H1 (cell line): ENCODE results near the gene CEP95. TPM values are rescaled to one million over a fixed set of nuclear protein-coding genes. Genes with fewer than 3 reads are reported as not detected.

Experiments
- CEBPB ChIP-seq: IDR thresholded peaks from 2 replicates; pipeline ENCODE4 v1.6.1; 2012; ENCODE audit warnings: low read depth, low read length
- CHD1 ChIP-seq: IDR thresholded peaks from 2 replicates; pipeline ENCODE4 v1.6.1; 2012; ENCODE audit warnings: low read depth, low read length, improper control_type of control experiment
- CTBP2 ChIP-seq: IDR thresholded peaks from 2 replicates; pipeline ENCODE4 v1.7.0; 2011; ENCODE audit warnings: borderline replicate concordance, mild to moderate bottlenecking, moderate library complexity, mixed read lengths, low read length; ENCODE audit not compliant: insufficient read depth, insufficient read length
- HDAC6 ChIP-seq: IDR thresholded peaks from one replicate; pipeline ENCODE4 v1.7.1; 2012; ENCODE audit warnings: low read depth, mild to moderate bottlenecking, inconsistent platforms, low read length, moderate library complexity
- SRF ChIP-seq: IDR thresholded peaks from 2 replicates; pipeline ENCODE4 v1.6.1; 2011; ENCODE audit warnings: mild to moderate bottlenecking, low read depth, low read length, moderate library complexity
- TBP ChIP-seq: IDR thresholded peaks from 2 replicates; pipeline ENCODE4 v1.6.1; 2011; ENCODE audit warnings: low read depth, low read length, improper control_type of control experiment
- YY1 ChIP-seq: IDR thresholded peaks from 2 replicates; pipeline ENCODE4 v1.6.1; 2011; ENCODE audit warnings: low read depth, mild to moderate bottlenecking, low read length
- polyA plus RNA-seq, 7 experiments: library from polyadenylated mRNA; depleted of rRNA in 3 of 7; stranded (reverse) in 5 of 7; unstranded in 2 of 7; fragments of >200 nt in 5 of 7; fragments of 200-250 nt in 2 of 7; gene quantifications; 1 replicate in 5 of 7; 2 replicates in 1 of 7; 4 replicates in 1 of 7; pipeline versions ENCODE4 v1.2.1 to v1.2.3, GENCODE V29; 2011 to 2013; ENCODE audit warnings: missing spikeins in 2 of 7, mixed read lengths in 2 of 7
- total RNA-seq: library from RNA; stranded (reverse); fragmentation: NEBNext Ultra II Directional; extraction: Animal tissue kit (Norgen Biotek cat#: 25700); gene quantifications from 2 replicates; pipeline ENCODE4 v1.2.1, GENCODE V29; 2021
- TF ChIP-seq, protein P1 (sequence below): fragments of 300-600 bp; sonication (generic); IDR thresholded peaks from 2 replicates; pipeline ENCODE4 v1.7.1; 2012; ENCODE audit warnings: low read length, moderate library complexity, mild to moderate bottlenecking, inconsistent platforms; ENCODE audit not compliant: insufficient replicate concordance
- TF ChIP-seq, protein P2 (sequence below): IDR thresholded peaks from 2 replicates; pipeline ENCODE4 v1.6.1; 2011; ENCODE audit warnings: low read depth, mild to moderate bottlenecking, low read length; ENCODE audit not compliant: insufficient read depth
- TF ChIP-seq, protein P3 (sequence below): IDR thresholded peaks from 2 replicates; pipeline ENCODE4 v1.6.1; 2012; ENCODE audit warnings: low read length, inconsistent platforms

Gene CEP95
- total and polyA plus RNA-seq, 2 of the 8 experiments (the other 6 are each of a cell fraction or from before 2014, with no cell fraction given) = 22.3 to 51.5 TPM

DNA sequence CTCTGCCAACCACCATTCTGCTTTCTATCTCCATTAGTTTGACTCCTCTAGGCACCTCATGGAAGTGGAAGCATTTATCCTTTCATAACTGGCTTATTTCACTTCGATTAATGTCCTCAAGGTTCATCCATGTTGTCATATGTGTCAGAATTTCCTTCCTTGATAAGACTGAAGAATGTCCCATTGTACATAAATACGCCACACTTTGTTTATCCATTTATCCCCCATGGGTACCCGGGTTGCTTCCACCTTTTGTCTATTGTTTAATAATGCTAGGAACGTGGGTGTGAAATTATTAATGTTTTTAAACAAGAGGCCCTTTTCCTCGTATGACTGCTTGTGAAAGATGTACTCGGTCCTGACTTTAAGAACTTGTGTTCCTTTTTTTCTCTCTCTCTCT, 45.0 kb upstream of the CEP95 start (continued):
- TF ChIP-seq, protein P1, sequence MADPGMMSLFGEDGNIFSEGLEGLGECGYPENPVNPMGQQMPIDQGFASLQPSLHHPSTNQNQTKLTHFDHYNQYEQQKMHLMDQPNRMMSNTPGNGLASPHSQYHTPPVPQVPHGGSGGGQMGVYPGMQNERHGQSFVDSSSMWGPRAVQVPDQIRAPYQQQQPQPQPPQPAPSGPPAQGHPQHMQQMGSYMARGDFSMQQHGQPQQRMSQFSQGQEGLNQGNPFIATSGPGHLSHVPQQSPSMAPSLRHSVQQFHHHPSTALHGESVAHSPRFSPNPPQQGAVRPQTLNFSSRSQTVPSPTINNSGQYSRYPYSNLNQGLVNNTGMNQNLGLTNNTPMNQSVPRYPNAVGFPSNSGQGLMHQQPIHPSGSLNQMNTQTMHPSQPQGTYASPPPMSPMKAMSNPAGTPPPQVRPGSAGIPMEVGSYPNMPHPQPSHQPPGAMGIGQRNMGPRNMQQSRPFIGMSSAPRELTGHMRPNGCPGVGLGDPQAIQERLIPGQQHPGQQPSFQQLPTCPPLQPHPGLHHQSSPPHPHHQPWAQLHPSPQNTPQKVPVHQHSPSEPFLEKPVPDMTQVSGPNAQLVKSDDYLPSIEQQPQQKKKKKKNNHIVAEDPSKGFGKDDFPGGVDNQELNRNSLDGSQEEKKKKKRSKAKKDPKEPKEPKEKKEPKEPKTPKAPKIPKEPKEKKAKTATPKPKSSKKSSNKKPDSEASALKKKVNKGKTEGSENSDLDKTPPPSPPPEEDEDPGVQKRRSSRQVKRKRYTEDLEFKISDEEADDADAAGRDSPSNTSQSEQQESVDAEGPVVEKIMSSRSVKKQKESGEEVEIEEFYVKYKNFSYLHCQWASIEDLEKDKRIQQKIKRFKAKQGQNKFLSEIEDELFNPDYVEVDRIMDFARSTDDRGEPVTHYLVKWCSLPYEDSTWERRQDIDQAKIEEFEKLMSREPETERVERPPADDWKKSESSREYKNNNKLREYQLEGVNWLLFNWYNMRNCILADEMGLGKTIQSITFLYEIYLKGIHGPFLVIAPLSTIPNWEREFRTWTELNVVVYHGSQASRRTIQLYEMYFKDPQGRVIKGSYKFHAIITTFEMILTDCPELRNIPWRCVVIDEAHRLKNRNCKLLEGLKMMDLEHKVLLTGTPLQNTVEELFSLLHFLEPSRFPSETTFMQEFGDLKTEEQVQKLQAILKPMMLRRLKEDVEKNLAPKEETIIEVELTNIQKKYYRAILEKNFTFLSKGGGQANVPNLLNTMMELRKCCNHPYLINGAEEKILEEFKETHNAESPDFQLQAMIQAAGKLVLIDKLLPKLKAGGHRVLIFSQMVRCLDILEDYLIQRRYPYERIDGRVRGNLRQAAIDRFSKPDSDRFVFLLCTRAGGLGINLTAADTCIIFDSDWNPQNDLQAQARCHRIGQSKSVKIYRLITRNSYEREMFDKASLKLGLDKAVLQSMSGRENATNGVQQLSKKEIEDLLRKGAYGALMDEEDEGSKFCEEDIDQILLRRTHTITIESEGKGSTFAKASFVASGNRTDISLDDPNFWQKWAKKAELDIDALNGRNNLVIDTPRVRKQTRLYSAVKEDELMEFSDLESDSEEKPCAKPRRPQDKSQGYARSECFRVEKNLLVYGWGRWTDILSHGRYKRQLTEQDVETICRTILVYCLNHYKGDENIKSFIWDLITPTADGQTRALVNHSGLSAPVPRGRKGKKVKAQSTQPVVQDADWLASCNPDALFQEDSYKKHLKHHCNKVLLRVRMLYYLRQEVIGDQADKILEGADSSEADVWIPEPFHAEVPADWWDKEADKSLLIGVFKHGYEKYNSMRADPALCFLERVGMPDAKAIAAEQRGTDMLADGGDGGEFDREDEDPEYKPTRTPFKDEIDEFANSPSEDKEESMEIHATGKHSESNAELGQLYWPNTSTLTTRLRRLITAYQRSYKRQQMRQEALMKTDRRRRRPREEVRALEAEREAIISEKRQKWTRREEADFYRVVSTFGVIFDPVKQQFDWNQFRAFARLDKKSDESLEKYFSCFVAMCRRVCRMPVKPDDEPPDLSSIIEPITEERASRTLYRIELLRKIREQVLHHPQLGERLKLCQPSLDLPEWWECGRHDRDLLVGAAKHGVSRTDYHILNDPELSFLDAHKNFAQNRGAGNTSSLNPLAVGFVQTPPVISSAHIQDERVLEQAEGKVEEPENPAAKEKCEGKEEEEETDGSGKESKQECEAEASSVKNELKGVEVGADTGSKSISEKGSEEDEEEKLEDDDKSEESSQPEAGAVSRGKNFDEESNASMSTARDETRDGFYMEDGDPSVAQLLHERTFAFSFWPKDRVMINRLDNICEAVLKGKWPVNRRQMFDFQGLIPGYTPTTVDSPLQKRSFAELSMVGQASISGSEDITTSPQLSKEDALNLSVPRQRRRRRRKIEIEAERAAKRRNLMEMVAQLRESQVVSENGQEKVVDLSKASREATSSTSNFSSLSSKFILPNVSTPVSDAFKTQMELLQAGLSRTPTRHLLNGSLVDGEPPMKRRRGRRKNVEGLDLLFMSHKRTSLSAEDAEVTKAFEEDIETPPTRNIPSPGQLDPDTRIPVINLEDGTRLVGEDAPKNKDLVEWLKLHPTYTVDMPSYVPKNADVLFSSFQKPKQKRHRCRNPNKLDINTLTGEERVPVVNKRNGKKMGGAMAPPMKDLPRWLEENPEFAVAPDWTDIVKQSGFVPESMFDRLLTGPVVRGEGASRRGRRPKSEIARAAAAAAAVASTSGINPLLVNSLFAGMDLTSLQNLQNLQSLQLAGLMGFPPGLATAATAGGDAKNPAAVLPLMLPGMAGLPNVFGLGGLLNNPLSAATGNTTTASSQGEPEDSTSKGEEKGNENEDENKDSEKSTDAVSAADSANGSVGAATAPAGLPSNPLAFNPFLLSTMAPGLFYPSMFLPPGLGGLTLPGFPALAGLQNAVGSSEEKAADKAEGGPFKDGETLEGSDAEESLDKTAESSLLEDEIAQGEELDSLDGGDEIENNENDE = no peak
- no peak for TF ChIP-seq YY1
- TF ChIP-seq TBP = no peak
- no peak for TF ChIP-seq CEBPB
- TF ChIP-seq, protein P2, sequence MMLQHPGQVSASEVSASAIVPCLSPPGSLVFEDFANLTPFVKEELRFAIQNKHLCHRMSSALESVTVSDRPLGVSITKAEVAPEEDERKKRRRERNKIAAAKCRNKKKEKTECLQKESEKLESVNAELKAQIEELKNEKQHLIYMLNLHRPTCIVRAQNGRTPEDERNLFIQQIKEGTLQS = no peak
- TF ChIP-seq, protein P3, sequence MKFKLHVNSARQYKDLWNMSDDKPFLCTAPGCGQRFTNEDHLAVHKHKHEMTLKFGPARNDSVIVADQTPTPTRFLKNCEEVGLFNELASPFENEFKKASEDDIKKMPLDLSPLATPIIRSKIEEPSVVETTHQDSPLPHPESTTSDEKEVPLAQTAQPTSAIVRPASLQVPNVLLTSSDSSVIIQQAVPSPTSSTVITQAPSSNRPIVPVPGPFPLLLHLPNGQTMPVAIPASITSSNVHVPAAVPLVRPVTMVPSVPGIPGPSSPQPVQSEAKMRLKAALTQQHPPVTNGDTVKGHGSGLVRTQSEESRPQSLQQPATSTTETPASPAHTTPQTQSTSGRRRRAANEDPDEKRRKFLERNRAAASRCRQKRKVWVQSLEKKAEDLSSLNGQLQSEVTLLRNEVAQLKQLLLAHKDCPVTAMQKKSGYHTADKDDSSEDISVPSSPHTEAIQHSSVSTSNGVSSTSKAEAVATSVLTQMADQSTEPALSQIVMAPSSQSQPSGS = no peak
- no peak for TF ChIP-seq CHD1
- TF ChIP-seq SRF = no peak
- no peak for TF ChIP-seq CTBP2
- TF ChIP-seq HDAC6 = no peak
